GM23338 (cell line): ENCODE measurements around the gene GPR37L1.

Experiments used
- CREB1 ChIP-seq: fragments of 250-450 bp; sonication (Bioruptor Pico); IDR thresholded peaks from 2 replicates; pipeline ENCODE4 v1.5.0; 2020; ENCODE audit warnings: low read depth, mild to moderate bottlenecking, moderate library complexity
- CTCF ChIP-seq, 2 experiments: fragments of 200-600 bp in 1 of 2; sonication (generic) in 1 of 2; conservative IDR thresholded peaks; 2 replicates each; pipeline versions ENCODE4 v1.5.1 to v1.6.1; 2016 to 2017; ENCODE audit warnings: antibody characterized with exemption in 2 of 2, low read depth in 2 of 2, mild to moderate bottlenecking in 2 of 2, moderate library complexity in 1 of 2
- EZH2 ChIP-seq: fragments of 200-600 bp; sonication (generic); IDR thresholded peaks from one replicate; pipeline ENCODE4 v1.8.0; 2017; ENCODE audit warnings: antibody characterized with exemption, mild to moderate bottlenecking, low read depth; ENCODE audit not compliant: unreplicated experiment
- EZH2phosphoT487 ChIP-seq: fragments of 200-600 bp; sonication (generic); IDR thresholded peaks from one replicate; pipeline ENCODE4 v1.8.1; 2018; ENCODE audit warnings: antibody characterized with exemption; ENCODE audit not compliant: unreplicated experiment
- JUNB ChIP-seq: IDR thresholded peaks from one replicate; pipeline ENCODE4 v1.6.1; 2016; ENCODE audit warnings: antibody characterized with exemption; ENCODE audit not compliant: unreplicated experiment
- NANOG ChIP-seq: IDR thresholded peaks from 2 replicates; pipeline ENCODE4 v1.6.1; 2016; ENCODE audit warnings: antibody characterized with exemption, borderline replicate concordance
- POLR2AphosphoS5 ChIP-seq: IDR thresholded peaks from 2 replicates; pipeline ENCODE4 v1.6.1; 2016; ENCODE audit warnings: antibody characterized with exemption, low read depth
- REST ChIP-seq: IDR thresholded peaks from one replicate; pipeline ENCODE4 v1.6.1; 2018; ENCODE audit warnings: antibody characterized with exemption; ENCODE audit not compliant: unreplicated experiment
- STAT1 ChIP-seq: IDR thresholded peaks from one replicate; pipeline ENCODE4 v1.6.1; 2016; ENCODE audit warnings: antibody characterized with exemption; ENCODE audit not compliant: unreplicated experiment
- ZNF462 ChIP-seq: fragments of 250-450 bp; sonication (Bioruptor Pico); IDR thresholded peaks from 2 replicates; pipeline ENCODE4 v1.5.0; 2020; ENCODE audit warnings: mild to moderate bottlenecking, moderate library complexity

- TF ChIP-seq CTCF (conservative IDR thresholded peaks at IDR 0.05; ENCODE audit: low read depth in 2 of 2) (no peak), REST (no peak), EZH2phosphoT487 (no peak), STAT1 (no peak), EZH2 (no peak), POLR2AphosphoS5 (no peak), ZNF462 (CRISPR knock-in tag) (no peak), JUNB (no peak), NANOG (no peak), CREB1 (CRISPR knock-in tag) (no peak)
These were observed 18.1 kb downstream of the GPR37L1 start for GRCh38 chr1:202140833-202141232.
